SHP77 (cell line): ENCODE measurements around the gene DPYSL4.

Experiments used
- DNase-seq, 2 experiments: peaks; one replicate each; lab custom pipeline; 2025; lab: John Stamatoyannopoulos, UW

DPYSL4 gene

GRCh38 chr10:132241086-132241485 lies 54.3 kb downstream of the DPYSL4 start:
- no peak for DNase-seq

- DNase-seq, result no peak
Measured at GRCh38 chr10:132241496-132241895, 54.7 kb downstream of the DPYSL4 start.

GRCh38 chr10:132242103-132242840 lies 55.5 kb downstream of the DPYSL4 start:
- DNase-seq, result no peak

GRCh38 chr10:132243141-132243540 lies 56.4 kb downstream of the DPYSL4 start:
- no peak for DNase-seq

- DNase-seq, result no peak
Measured at GRCh38 chr10:132243626-132244025, 56.9 kb downstream of the DPYSL4 start.

GRCh38 chr10:132245056-132245455 lies 58.3 kb downstream of the DPYSL4 start:
- DNase-seq, result no peak

- DNase-seq, result no peak
Measured at GRCh38 chr10:132246296-132246695, 59.5 kb downstream of the DPYSL4 start.

GRCh38 chr10:132247943-132248342 lies 61.2 kb downstream of the DPYSL4 start:
- peak; percentile 78 to 91 for DNase-seq

GRCh38 chr10:132248455-132249225 lies 61.9 kb downstream of the DPYSL4 start:
- DNase-seq, result peak; percentile 53 to 60

GRCh38 chr10:132249226-132249724 lies 62.5 kb downstream of the DPYSL4 start:
- no peak for DNase-seq

- DNase-seq, result no peak
Measured at GRCh38 chr10:132249824-132250375, 63.2 kb downstream of the DPYSL4 start.

- DNase-seq, result no peak
Measured at GRCh38 chr10:132250481-132251475, 64.0 kb downstream of the DPYSL4 start.

- DNase-seq, result no peak
Measured at GRCh38 chr10:132251928-132252327, 65.2 kb downstream of the DPYSL4 start.

- no peak for DNase-seq
Measured at GRCh38 chr10:132252412-132252811, 65.7 kb downstream of the DPYSL4 start.

- DNase-seq, result no peak
Measured at GRCh38 chr10:132253092-132253687, 66.4 kb downstream of the DPYSL4 start.

GRCh38 chr10:132254841-132255240 lies 68.1 kb downstream of the DPYSL4 start:
- DNase-seq, result no peak
